ENCODE measurements around the gene MAFF. TPM values are rescaled to one million over a fixed set of nuclear protein-coding genes. Genes with fewer than 3 reads are reported as not detected.
A peak's percentile ranks its signal among the peaks of the same experiment; 100 is the strongest.
"Not testable (repeated sequence)": the region's sequence is repeated elsewhere in the genome, so short reads cannot be mapped to it uniquely, and the experiment has no call there.

MAFF gene
- total and polyA plus RNA-seq, 2 donors (not counting 1 experiment from before 2014, with no cell fraction given), result 8.8 to 26.3 TPM

- H3K9ac ChIP-seq (ENCODE audit: insufficient read depth, low read length), result no peak overlapping the region
- TF ChIP-seq EZH2 (IDR thresholded peaks at IDR 0.05; ENCODE audit: low read length, missing control alignments) (no peak), CTCF (conservative IDR thresholded peaks at IDR 0.05 in 1 of 2, IDR thresholded peaks at IDR 0.05 in 1 of 2; ENCODE audit: low read depth in 1 of 2, low read length in 2 of 2) (no peak)
- H2AFZ ChIP-seq (ENCODE audit: low read length), result no peak overlapping the region
- no peak overlapping the region for H3K4me3 ChIP-seq (replicated peaks in 1 of 4; ENCODE audit: control extremely low read depth in 1 of 4, insufficient read depth in 1 of 4, low read depth in 3 of 4, low read length in 4 of 4)
- no peaks in the 10 kb centered on the region for H3K36me3 ChIP-seq (ENCODE audit: control insufficient read depth, insufficient read depth, low read length)
- H3K9me3 ChIP-seq (ENCODE audit: control insufficient read depth, insufficient read depth, low read depth, low read length), result no peaks in the 10 kb centered on the region
- no peak overlapping the region for H3K4me2 ChIP-seq (ENCODE audit: extremely low read depth, insufficient read depth, low read length)
- H3K27ac ChIP-seq (ENCODE audit: insufficient read depth, low read length), result peak overlapping the region; percentile 39
- no peak for DNase-seq (ENCODE audit: low read depth in 2 of 2)
- H4K20me1 ChIP-seq (ENCODE audit: control insufficient read depth, extremely low read depth, insufficient read depth, low read length), result no peaks in the 10 kb centered on the region
- no peaks in the 10 kb centered on the region for H3K27me3 ChIP-seq (ENCODE audit: control insufficient read depth, insufficient read depth, low read length)
- no peaks in the 10 kb centered on the region for H3K79me2 ChIP-seq (ENCODE audit: control insufficient read depth, insufficient read depth, low read length)
- peaks cover 20% of the 10 kb centered on the region for H3K4me1 ChIP-seq (ENCODE audit: control insufficient read depth, extremely low read depth, insufficient read depth, low read length)
Measured at GRCh38 chr22:38175206-38176118, 26.3 kb upstream of the MAFF start.

GRCh38 chr22:38176170-38176741, 25.5 kb upstream of the MAFF start:
- Histone ChIP-seq H3K4me2 (ENCODE audit: extremely low read depth, insufficient read depth, low read length) (no peak overlapping the region), H3K36me3 (ENCODE audit: control insufficient read depth, insufficient read depth, low read length) (no peaks in the 10 kb centered on the region), H3K9ac (ENCODE audit: insufficient read depth, low read length) (no peak overlapping the region), H3K4me3 (replicated peaks in 1 of 4; ENCODE audit: control extremely low read depth in 1 of 4, insufficient read depth in 1 of 4, low read depth in 3 of 4, low read length in 4 of 4) (no peak overlapping the region), H3K27me3 (ENCODE audit: control insufficient read depth, insufficient read depth, low read length) (no peaks in the 10 kb centered on the region), H3K79me2 (ENCODE audit: control insufficient read depth, insufficient read depth, low read length) (no peaks in the 10 kb centered on the region), H3K9me3 (ENCODE audit: control insufficient read depth, insufficient read depth, low read depth, low read length) (no peaks in the 10 kb centered on the region), H3K27ac (ENCODE audit: insufficient read depth, low read length) (peak overlapping the region; percentile 39), H2AFZ (ENCODE audit: low read length) (no peak overlapping the region), H3K4me1 (ENCODE audit: control insufficient read depth, extremely low read depth, insufficient read depth, low read length) (peaks cover 27% of the 10 kb centered on the region), H4K20me1 (ENCODE audit: control insufficient read depth, extremely low read depth, insufficient read depth, low read length) (no peaks in the 10 kb centered on the region)
- peak; percentile 75 to 88 for DNase-seq (ENCODE audit: low read depth in 2 of 2)
- TF ChIP-seq EZH2 (IDR thresholded peaks at IDR 0.05; ENCODE audit: low read length, missing control alignments), result no peak
- no peak for TF ChIP-seq CTCF (conservative IDR thresholded peaks at IDR 0.05 in 1 of 2, IDR thresholded peaks at IDR 0.05 in 1 of 2; ENCODE audit: low read depth in 1 of 2, low read length in 2 of 2)

GRCh38 chr22:38177044-38177443, 24.8 kb upstream of the MAFF start:
- no peak overlapping the region for H3K4me2 ChIP-seq (ENCODE audit: extremely low read depth, insufficient read depth, low read length)
- no peaks in the 10 kb centered on the region for H4K20me1 ChIP-seq (ENCODE audit: control insufficient read depth, extremely low read depth, insufficient read depth, low read length)
- no peaks in the 10 kb centered on the region for H3K79me2 ChIP-seq (ENCODE audit: control insufficient read depth, insufficient read depth, low read length)
- H3K4me1 ChIP-seq (ENCODE audit: control insufficient read depth, extremely low read depth, insufficient read depth, low read length), result peaks cover 30% of the 10 kb centered on the region
- no peaks in the 10 kb centered on the region for H3K36me3 ChIP-seq (ENCODE audit: control insufficient read depth, insufficient read depth, low read length)
- no peak overlapping the region for H3K9ac ChIP-seq (ENCODE audit: insufficient read depth, low read length)
- no peaks in the 10 kb centered on the region for H3K27me3 ChIP-seq (ENCODE audit: control insufficient read depth, insufficient read depth, low read length)
- H2AFZ ChIP-seq (ENCODE audit: low read length), result no peak overlapping the region
- no peaks in the 10 kb centered on the region for H3K9me3 ChIP-seq (ENCODE audit: control insufficient read depth, insufficient read depth, low read depth, low read length)
- TF ChIP-seq CTCF (conservative IDR thresholded peaks at IDR 0.05 in 1 of 2, IDR thresholded peaks at IDR 0.05 in 1 of 2; ENCODE audit: low read depth in 1 of 2, low read length in 2 of 2), result no peak
- no peak for TF ChIP-seq EZH2 (IDR thresholded peaks at IDR 0.05; ENCODE audit: low read length, missing control alignments)
- no peak overlapping the region for H3K4me3 ChIP-seq (replicated peaks in 1 of 4; ENCODE audit: control extremely low read depth in 1 of 4, insufficient read depth in 1 of 4, low read depth in 3 of 4, low read length in 4 of 4)
- H3K27ac ChIP-seq (ENCODE audit: insufficient read depth, low read length), result no peak overlapping the region
- no peak for DNase-seq (ENCODE audit: low read depth in 2 of 2)

GRCh38 chr22:38177571-38177925, 24.2 kb upstream of the MAFF start:
- H4K20me1 ChIP-seq (ENCODE audit: control insufficient read depth, extremely low read depth, insufficient read depth, low read length); H3K36me3 ChIP-seq (ENCODE audit: control insufficient read depth, insufficient read depth, low read length); DNase-seq (ENCODE audit: low read depth in 2 of 2); H3K4me3 ChIP-seq (replicated peaks in 1 of 4; ENCODE audit: control extremely low read depth in 1 of 4, insufficient read depth in 1 of 4, low read depth in 3 of 4, low read length in 4 of 4); H3K27me3 ChIP-seq (ENCODE audit: control insufficient read depth, insufficient read depth, low read length); H3K9ac ChIP-seq (ENCODE audit: insufficient read depth, low read length); H3K79me2 ChIP-seq (ENCODE audit: control insufficient read depth, insufficient read depth, low read length); H3K9me3 ChIP-seq (ENCODE audit: control insufficient read depth, insufficient read depth, low read depth, low read length): not testable (repeated sequence)
- Histone ChIP-seq H2AFZ (ENCODE audit: low read length) (peak overlapping the region; percentile 51), H3K27ac (ENCODE audit: insufficient read depth, low read length) (peak overlapping the region; percentile 71), H3K4me1 (ENCODE audit: control insufficient read depth, extremely low read depth, insufficient read depth, low read length) (peaks cover 28% of the 10 kb centered on the region), H3K4me2 (ENCODE audit: extremely low read depth, insufficient read depth, low read length) (peak overlapping the region; percentile 37)

Data from fibroblast of lung (primary cell).